Common myeloid progenitor, CD34-positive (primary cell): ENCODE measurements around the gene FTL.
"Not testable (repeated sequence)": the region's sequence is repeated elsewhere in the genome, so short reads cannot be mapped to it uniquely, and the experiment has no call there.

Experiments
- CTCF ChIA-PET: fragments of 350-600 bp; sonication (Branson Sonifier 250); formaldehyde crosslinking; loops from one replicate; lab custom pipeline; 2021; ENCODE audit warnings: antibody characterized with exemption; lab: Charles Lee
- POLR2A ChIA-PET: fragments of 350-600 bp; sonication (Branson Sonifier 250); formaldehyde crosslinking; loops from one replicate; lab custom pipeline; 2021; ENCODE audit warnings: antibody characterized with exemption; lab: Charles Lee
- DNase-seq, 3 donors: peaks; one replicate each; pipeline versions ENCODE4 v3.0.0 to v3.0.0-alpha.2; 2013
- H3K27ac ChIP-seq, 2 experiments: 1 replicate in 1 of 2; 2 replicates in 1 of 2; pipeline ENCODE4 v1.7.0; 2013; ENCODE audit warnings: inconsistent platforms in 2 of 2, low read length in 2 of 2, mild to moderate bottlenecking in 2 of 2, low read depth in 1 of 2, moderate library complexity in 1 of 2; ENCODE audit not compliant: severe bottlenecking in 2 of 2, insufficient read depth in 1 of 2, poor library complexity in 1 of 2
- H3K27me3 ChIP-seq, 5 experiments: replicated peaks in 2 of 5; 1 replicate in 3 of 5; 2 replicates in 2 of 5; pipeline versions ENCODE4 v1.6.1 to v1.7.0; 2013; ENCODE audit warnings: low read length in 4 of 5, mild to moderate bottlenecking in 2 of 5, moderate library complexity in 2 of 5, inconsistent platforms in 1 of 5; ENCODE audit not compliant: insufficient read depth in 5 of 5, control insufficient read depth in 4 of 5
- H3K36me3 ChIP-seq, 4 experiments: 1 replicate in 2 of 4; 2 replicates in 2 of 4; pipeline versions ENCODE4 v1.6.1 to v1.7.0; 2013; ENCODE audit warnings: low read length in 3 of 4, control low read depth in 1 of 4, mild to moderate bottlenecking in 1 of 4; ENCODE audit not compliant: control insufficient read depth in 4 of 4, insufficient read depth in 4 of 4
- H3K4me1 ChIP-seq, 4 experiments: 1 replicate in 3 of 4; 2 replicates in 1 of 4; pipeline versions ENCODE4 v1.6.1 to v1.7.1; 2013; ENCODE audit warnings: low read length in 3 of 4, mild to moderate bottlenecking in 3 of 4, control low read depth in 1 of 4, inconsistent platforms in 1 of 4, moderate library complexity in 1 of 4; ENCODE audit not compliant: control insufficient read depth in 4 of 4, insufficient read depth in 4 of 4; ENCODE audit errors: control extremely low read depth in 1 of 4
- H3K4me3 ChIP-seq, 7 experiments: 1 replicate in 4 of 7; 2 replicates in 3 of 7; pipeline versions ENCODE4 v1.5.1 to v1.7.0; 2013; ENCODE audit warnings: mild to moderate bottlenecking in 7 of 7, low read length in 6 of 7, moderate library complexity in 6 of 7, inconsistent platforms in 2 of 7, low read depth in 2 of 7, control low read depth in 1 of 7; ENCODE audit not compliant: insufficient read depth in 4 of 7, control insufficient read depth in 1 of 7; ENCODE audit errors: extremely low read depth in 1 of 7
- H3K9me3 ChIP-seq, 5 experiments: 1 replicate in 4 of 5; 2 replicates in 1 of 5; pipeline versions ENCODE4 v1.6.1 to v1.7.1; 2013; ENCODE audit warnings: low read length in 4 of 5, mild to moderate bottlenecking in 2 of 5, inconsistent platforms in 1 of 5, low read depth in 1 of 5, moderate library complexity in 1 of 5; ENCODE audit not compliant: control insufficient read depth in 4 of 5, insufficient read depth in 2 of 5; ENCODE audit errors: control extremely low read depth in 1 of 5
- WGBS: methylation state at CpG from one replicate; pipeline ENCODE4 v1.1.5; 2013; ENCODE audit not compliant: insufficient coverage; 5-methylcytosine and 5-hydroxymethylcytosine counted together

FTL gene

GRCh38 chr19:48921721-48922500, 43.2 kb upstream of the FTL start:
- ChIA-PET POLR2A (no interaction called here), CTCF (interaction anchor here (1.1 kb wide), 1 partner anchor 10 kb away, joined by 4 read pairs; no protein-coding TSS in a partner anchor)
- Histone ChIP-seq H3K27me3 (no peaks in the 10 kb centered on the region), H3K4me3 (no peak overlapping the region), H3K9me3 (no peaks in the 10 kb centered on the region), H3K36me3 (peaks cover 2 to 50% (median 28%) of the 10 kb centered on the region in 4 experiments), H3K27ac (no peak overlapping the region), H3K4me1 (peaks cover 0 to 1% (median under 1%) of the 10 kb centered on the region in 4 experiments)
- DNase-seq: no peak
- 95% methylated on average over 11 of the region's 12 CpGs for WGBS

GRCh38 chr19:48922548-48923490, 42.3 kb upstream of the FTL start:
- H3K4me3 ChIP-seq: no peak overlapping the region
- H3K27ac ChIP-seq: no peak overlapping the region
- H3K36me3 ChIP-seq: peaks cover 2 to 45% (median 28%) of the 10 kb centered on the region in 4 experiments
- no peaks in the 10 kb centered on the region for H3K9me3 ChIP-seq
- H3K27me3 ChIP-seq: no peaks in the 10 kb centered on the region
- no peak for DNase-seq
- POLR2A ChIA-PET: no interaction called here
- CTCF ChIA-PET: interaction anchor here (0.6 kb wide), 1 partner anchor 8 kb away, joined by 3 read pairs; no protein-coding TSS in a partner anchor
- WGBS: over 99% methylated on average over 14 of the region's 18 CpGs
- H3K4me1 ChIP-seq: peaks cover 0 to 4% (median 1%) of the 10 kb centered on the region in 4 experiments

DNA sequence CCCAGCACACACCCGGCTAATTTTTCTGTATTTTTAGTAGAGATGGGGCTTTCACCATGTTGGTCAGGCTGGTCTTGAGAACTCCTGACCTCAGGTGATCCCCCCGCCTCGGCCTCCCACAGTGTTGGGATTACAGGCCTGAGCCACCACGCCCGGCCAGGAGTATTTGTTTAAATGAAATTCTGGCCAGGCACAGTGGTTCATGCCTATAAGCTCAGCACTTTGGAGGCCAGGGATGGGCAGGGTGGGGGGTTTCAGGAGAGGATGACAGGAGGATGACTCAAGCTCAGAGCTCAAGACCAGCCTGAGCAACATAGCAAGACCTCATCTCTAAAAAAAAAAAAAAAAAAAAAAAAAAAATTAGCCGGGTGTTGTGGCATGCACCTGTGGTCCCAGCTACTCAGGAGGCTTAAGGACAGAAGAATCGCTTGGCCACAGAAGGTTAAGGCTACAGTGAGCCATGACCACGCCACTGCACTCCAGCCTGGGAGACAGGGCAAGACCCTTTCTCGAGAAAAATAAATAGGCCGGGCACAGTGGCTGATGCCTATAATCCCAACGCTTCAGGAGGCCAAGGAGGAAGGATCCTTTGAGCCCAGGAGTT, 39.8 kb upstream of the FTL start:
- POLR2A ChIA-PET: interaction anchor here (0.6 to 1.0 kb wide), 2 partner anchors 42 to 68 kb away, joined by 3 read pairs; partner anchors contain the start of gene GYS1
- no peak for DNase-seq
- H3K36me3 ChIP-seq: peaks cover 2 to 26% (median 19%) of the 10 kb centered on the region in 4 experiments
- H3K4me3 ChIP-seq: no peak overlapping the region
- WGBS: 95% methylated on average over 5 of the region's 11 CpGs
- H3K4me1 ChIP-seq: peaks cover 0 to 4% (median 1%) of the 10 kb centered on the region in 4 experiments
- no peaks in the 10 kb centered on the region for H3K27me3 ChIP-seq
- no peak overlapping the region for H3K27ac ChIP-seq
- CTCF ChIA-PET: interaction anchor here (1.0 to 1.4 kb wide), 3 partner anchors 9 to 45 kb away, joined by 3 to 6 read pairs (median 3); no protein-coding TSS in a partner anchor
- H3K9me3 ChIP-seq: no peaks in the 10 kb centered on the region

DNA sequence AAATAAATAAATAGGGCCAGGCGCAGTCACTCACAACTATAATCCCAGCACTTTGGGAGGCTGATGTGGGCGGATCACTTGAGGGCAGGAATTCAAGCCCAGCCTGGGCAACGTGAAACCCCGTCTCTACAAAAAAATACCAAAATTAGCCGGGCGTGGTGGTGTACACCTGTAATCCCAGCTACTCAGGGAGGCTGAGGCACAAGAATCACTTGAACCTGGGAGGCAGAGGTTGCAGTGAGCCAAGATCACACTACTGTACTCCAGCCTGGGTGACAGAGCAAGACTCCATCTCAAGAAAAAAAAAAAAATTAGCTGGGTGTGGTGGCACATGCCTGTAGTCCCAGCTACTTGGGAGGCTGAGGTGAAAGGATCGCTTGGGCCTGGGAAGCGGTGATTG, 39.2 kb upstream of the FTL start:
- not testable (repeated sequence) for H3K4me3 ChIP-seq, H3K9me3 ChIP-seq, DNase-seq, H3K27ac ChIP-seq, H3K27me3 ChIP-seq, H3K4me1 ChIP-seq
- 98% methylated on average over 6 of the region's 8 CpGs for WGBS
- POLR2A ChIA-PET: interaction anchor here (0.6 to 1.0 kb wide), 2 partner anchors 42 to 67 kb away, joined by 3 read pairs; partner anchors contain the start of gene GYS1
- H3K36me3 ChIP-seq: peaks cover 2 to 22% (median 15%) of the 10 kb centered on the region in 4 experiments
- CTCF ChIA-PET: interaction anchor here (1.0 to 1.9 kb wide), 3 partner anchors 9 to 40 kb away, joined by 3 to 6 read pairs (median 5); no protein-coding TSS in a partner anchor

DNA sequence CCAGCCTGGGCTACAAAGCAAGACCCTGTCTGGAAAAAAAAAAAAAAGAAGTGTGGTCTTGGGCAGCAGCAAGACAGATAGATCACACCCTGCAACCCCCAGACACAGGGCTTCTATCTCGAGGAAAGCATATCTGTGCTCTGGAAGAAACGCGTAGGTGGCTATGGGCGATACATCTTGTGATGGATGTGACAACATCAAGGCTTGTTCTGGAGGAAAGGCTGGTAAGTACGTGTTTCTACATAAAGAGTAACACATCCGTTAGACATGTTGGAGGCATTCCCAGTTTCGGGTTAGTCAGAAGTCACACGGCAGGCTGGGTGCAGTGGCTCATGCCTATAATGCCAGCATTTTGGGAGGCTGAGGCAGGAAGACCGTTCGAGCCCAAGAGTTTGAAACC, 38.2 kb upstream of the FTL start:
- CTCF ChIA-PET: interaction anchor here (0.7 to 1.9 kb wide), 2 partner anchors 10 to 26 kb away, joined by 3 to 5 read pairs; no protein-coding TSS in a partner anchor

GRCh38 chr19:48927692-48928091, 37.4 kb upstream of the FTL start:
- CTCF ChIA-PET: interaction anchor here (1.9 kb wide), 1 partner anchor 11 kb away, joined by 5 read pairs; no protein-coding TSS in a partner anchor
- H3K27ac ChIP-seq, H3K36me3 ChIP-seq, DNase-seq, H3K9me3 ChIP-seq, H3K4me3 ChIP-seq, POLR2A ChIA-PET, H3K27me3 ChIP-seq, H3K4me1 ChIP-seq: not testable (repeated sequence)
- WGBS: 95% methylated on average over 12 of the region's 17 CpGs

More for the DNA sequence above, 38.2 kb upstream of the FTL start:
- H3K27ac ChIP-seq: no peak overlapping the region
- H3K27me3 ChIP-seq: no peaks in the 10 kb centered on the region
- peak overlapping the region in 1 of 7 experiments; percentile 61 for H3K4me3 ChIP-seq
- peak; percentile 12 to 38 (median 27) for DNase-seq
- POLR2A ChIA-PET: no interaction called here
- no peaks in the 10 kb centered on the region for H3K9me3 ChIP-seq
- WGBS: 37% methylated on average over 6 of the region's 10 CpGs
- H3K36me3 ChIP-seq: peaks cover 0 to 13% (median 6%) of the 10 kb centered on the region in 4 experiments
- H3K4me1 ChIP-seq: peaks cover 0 to 4% (median 1%) of the 10 kb centered on the region in 4 experiments
